Measurements from ENCODE around the gene BCR.
"Not testable (repeated sequence)": the region's sequence is repeated elsewhere in the genome, so short reads cannot be mapped to it uniquely, and the experiment has no call there.

BCR gene

DNA sequence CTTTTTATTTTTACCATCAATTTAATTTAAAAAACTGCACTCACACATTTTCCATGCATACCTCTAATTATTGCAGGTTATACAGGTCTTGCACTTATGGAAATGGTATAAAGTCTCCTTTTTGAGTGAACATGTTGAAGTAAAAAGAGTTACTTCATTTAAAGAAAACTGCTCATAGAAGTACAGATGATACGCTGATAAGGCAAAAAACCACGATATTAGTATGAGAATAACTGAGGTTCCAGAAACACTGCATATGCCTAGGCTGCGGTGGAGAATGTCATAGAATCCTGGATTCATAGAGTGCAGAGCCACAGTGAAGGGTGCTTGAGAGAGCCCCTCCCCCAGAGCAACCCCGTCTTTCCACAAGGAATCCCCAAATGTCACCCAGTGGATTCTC lies 175.8 kb downstream of the BCR start:
- no peak for DNase-seq
- in situ Hi-C loops (cut with HindIII; ENCODE audit: low pct_ligation_motif_present, low pct_unique_long_range_greater_than_20kb, low sequenced_read_pairs) = no loop called here

GRCh38 chr22:23357053-23357452 lies 176.7 kb downstream of the BCR start:
- in situ Hi-C loops (cut with HindIII; ENCODE audit: low pct_ligation_motif_present, low pct_unique_long_range_greater_than_20kb, low sequenced_read_pairs) = no loop called here
- no peak for DNase-seq

DNA sequence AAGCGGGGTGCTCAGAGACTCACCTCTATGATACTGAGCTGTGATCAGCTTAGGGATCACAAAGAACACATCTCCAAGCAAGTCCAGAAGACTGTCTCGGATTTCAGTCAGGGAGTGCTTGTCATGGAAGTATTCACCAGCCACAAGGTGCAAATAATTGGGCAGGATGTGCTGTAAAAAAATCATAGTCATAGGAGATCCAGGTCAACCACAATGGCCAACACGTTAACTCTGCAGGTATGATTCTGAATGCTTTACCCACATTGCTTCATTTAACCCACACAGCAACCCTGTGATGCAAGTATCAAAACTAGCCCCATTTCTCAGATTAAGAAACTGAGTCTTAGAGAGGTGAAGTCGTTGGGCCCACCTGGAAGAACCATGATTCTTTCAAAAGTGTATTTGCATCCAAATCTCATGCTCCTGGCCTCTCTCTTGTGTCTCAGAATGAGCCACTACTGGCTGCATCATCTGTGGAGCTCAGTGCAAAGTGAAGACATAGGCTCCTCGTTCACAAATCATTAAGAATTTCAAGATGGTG lies 179.3 kb downstream of the BCR start:
- DNase-seq = no peak
- in situ Hi-C loops (cut with HindIII; ENCODE audit: low pct_ligation_motif_present, low pct_unique_long_range_greater_than_20kb, low sequenced_read_pairs) = no loop called here

DNA sequence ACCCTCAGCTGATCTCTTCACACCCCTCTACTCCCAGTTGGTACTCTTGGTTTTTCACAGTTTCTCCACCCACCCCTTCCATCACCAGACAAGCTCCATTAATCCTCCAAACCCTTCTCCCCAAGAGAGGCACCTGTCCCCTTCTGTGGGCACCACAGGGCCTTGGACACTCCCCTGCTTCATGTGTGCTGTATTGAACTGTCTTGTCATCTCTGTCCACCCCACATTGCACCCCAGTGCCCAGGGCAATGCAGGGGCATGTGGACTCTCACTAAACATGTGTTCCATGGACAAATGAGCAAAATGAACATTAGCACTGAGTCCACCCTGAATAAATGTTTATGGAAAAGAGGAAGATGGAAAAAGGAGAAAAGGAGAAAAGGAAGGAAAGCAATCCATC lies 181.4 kb downstream of the BCR start:
- DNase-seq = no peak
- in situ Hi-C loops (cut with HindIII; ENCODE audit: low pct_ligation_motif_present, low pct_unique_long_range_greater_than_20kb, low sequenced_read_pairs) = no loop called here

- no peak for DNase-seq
- in situ Hi-C loops (cut with HindIII; ENCODE audit: low pct_ligation_motif_present, low pct_unique_long_range_greater_than_20kb, low sequenced_read_pairs) = no loop called here
Measured at GRCh38 chr22:23363683-23364082, 183.4 kb downstream of the BCR start.

GRCh38 chr22:23364389-23364788 lies 184.1 kb downstream of the BCR start:
- in situ Hi-C loops (cut with HindIII; ENCODE audit: low pct_ligation_motif_present, low pct_unique_long_range_greater_than_20kb, low sequenced_read_pairs) = no loop called here
- no peak for DNase-seq

- DNase-seq = no peak
- in situ Hi-C loops (cut with HindIII; ENCODE audit: low pct_ligation_motif_present, low pct_unique_long_range_greater_than_20kb, low sequenced_read_pairs) = no loop called here
Measured at GRCh38 chr22:23365524-23365923, 185.2 kb downstream of the BCR start.

- DNase-seq = no peak
- in situ Hi-C loops (cut with HindIII; ENCODE audit: low pct_ligation_motif_present, low pct_unique_long_range_greater_than_20kb, low sequenced_read_pairs) = no loop called here
Measured at GRCh38 chr22:23365961-23366360, 185.7 kb downstream of the BCR start.

DNA sequence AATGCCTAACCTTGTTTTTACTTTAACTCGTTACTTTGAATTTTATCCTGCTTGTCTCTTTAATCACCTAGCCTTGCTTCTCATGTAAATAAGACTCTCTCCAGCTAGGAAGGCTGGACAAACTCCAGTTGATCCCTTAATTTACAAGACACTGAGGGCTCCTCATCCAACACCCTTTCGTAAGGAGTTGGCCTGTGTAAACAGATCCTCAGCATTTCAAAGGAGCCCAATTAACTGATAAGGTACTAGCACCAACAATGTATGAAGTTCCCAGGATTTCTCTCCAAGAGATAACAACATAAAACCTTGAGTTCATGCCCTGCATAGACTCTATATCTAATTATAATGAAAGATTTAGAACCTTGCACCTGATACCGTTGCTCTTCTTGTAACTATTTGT lies 186.9 kb downstream of the BCR start:
- in situ Hi-C loops (cut with HindIII; ENCODE audit: low pct_ligation_motif_present, low pct_unique_long_range_greater_than_20kb, low sequenced_read_pairs); DNase-seq: not testable (repeated sequence)

Measured in ACHN (cell line).